Prostate gland (tissue), 2 donors: ENCODE data around the gene NXPH4.
A peak's percentile ranks its signal among the peaks of the same experiment; 100 is the strongest.

Source experiments
- POLR2A ChIP-seq: fragments of 450-650 bp; IDR thresholded peaks from one replicate; pipeline ENCODE4 v1.6.1; 2016; ENCODE audit warnings: antibody characterized with exemption, mild to moderate bottlenecking
- TF ChIP-seq, protein P1 (sequence below), 4 experiments: fragments of 200-600 bp in 2 of 4; fragments of 450-650 bp in 2 of 4; sonication (generic) in 2 of 4; IDR thresholded peaks; 1 replicate in 3 of 4; 2 replicates in 1 of 4; pipeline ENCODE4 v1.5.1; 2016 to 2019; ENCODE audit warnings: antibody characterized with exemption in 4 of 4, mild to moderate bottlenecking in 2 of 4, moderate library complexity in 2 of 4

DNA sequence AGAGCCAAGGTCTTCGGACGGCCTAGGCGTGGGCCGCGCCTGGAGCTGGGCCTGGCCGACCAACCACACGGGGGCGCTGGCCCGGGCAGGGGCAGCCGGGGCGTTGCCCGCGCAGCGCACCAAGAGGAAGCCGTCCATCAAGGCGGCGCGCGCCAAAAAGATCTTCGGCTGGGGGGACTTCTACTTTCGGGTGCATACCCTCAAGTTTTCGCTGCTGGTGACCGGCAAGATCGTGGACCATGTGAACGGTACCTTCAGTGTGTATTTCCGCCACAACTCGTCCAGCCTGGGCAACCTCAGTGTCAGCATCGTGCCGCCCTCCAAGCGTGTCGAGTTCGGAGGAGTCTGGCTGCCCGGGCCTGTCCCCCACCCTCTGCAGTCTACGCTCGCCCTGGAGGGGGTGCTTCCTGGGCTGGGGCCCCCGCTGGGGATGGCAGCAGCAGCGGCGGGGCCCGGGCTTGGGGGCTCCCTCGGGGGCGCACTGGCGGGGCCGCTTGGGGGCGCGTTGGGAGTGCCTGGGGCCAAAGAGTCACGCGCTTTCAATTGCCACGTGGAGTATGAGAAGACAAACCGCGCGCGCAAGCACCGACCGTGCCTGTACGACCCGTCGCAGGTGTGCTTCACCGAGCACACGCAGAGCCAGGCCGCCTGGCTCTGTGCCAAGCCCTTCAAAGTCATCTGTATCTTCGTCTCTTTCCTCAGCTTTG, 8.5 kb downstream of the NXPH4 start:
- TF ChIP-seq POLR2A: no peak
- TF ChIP-seq, protein P1, sequence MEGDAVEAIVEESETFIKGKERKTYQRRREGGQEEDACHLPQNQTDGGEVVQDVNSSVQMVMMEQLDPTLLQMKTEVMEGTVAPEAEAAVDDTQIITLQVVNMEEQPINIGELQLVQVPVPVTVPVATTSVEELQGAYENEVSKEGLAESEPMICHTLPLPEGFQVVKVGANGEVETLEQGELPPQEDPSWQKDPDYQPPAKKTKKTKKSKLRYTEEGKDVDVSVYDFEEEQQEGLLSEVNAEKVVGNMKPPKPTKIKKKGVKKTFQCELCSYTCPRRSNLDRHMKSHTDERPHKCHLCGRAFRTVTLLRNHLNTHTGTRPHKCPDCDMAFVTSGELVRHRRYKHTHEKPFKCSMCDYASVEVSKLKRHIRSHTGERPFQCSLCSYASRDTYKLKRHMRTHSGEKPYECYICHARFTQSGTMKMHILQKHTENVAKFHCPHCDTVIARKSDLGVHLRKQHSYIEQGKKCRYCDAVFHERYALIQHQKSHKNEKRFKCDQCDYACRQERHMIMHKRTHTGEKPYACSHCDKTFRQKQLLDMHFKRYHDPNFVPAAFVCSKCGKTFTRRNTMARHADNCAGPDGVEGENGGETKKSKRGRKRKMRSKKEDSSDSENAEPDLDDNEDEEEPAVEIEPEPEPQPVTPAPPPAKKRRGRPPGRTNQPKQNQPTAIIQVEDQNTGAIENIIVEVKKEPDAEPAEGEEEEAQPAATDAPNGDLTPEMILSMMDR (IDR thresholded peaks at IDR 0.05): peak in 2 of 4 experiments; percentile 12 to 64
